GM19452 (cell line): ENCODE data around the gene AP3S2.
"Not testable (repeated sequence)": the region's sequence is repeated elsewhere in the genome, so short reads cannot be mapped to it uniquely, and the experiment has no call there.

Experiments used
- ATAC-seq: cut with Tn5 transposase; IDR thresholded peaks from one replicate; pipeline ENCODE4 v1.9.1; 2021; ENCODE audit not compliant: unreplicated experiment

Gene AP3S2

GRCh38 chr15:89803941-89804800 lies 89.6 kb downstream of the AP3S2 start:
- no peak for ATAC-seq

GRCh38 chr15:89802986-89803824 lies 90.6 kb downstream of the AP3S2 start:
- no peak for ATAC-seq

GRCh38 chr15:89802231-89802928 lies 91.4 kb downstream of the AP3S2 start:
- ATAC-seq: no peak

GRCh38 chr15:89801471-89802195 lies 92.2 kb downstream of the AP3S2 start:
- no peak for ATAC-seq

GRCh38 chr15:89799918-89800498 lies 93.8 kb downstream of the AP3S2 start:
- no peak for ATAC-seq

GRCh38 chr15:89799011-89799911 lies 94.5 kb downstream of the AP3S2 start:
- no peak for ATAC-seq

GRCh38 chr15:89797678-89798201 lies 96.1 kb downstream of the AP3S2 start:
- no peak for ATAC-seq

GRCh38 chr15:89795996-89796395 lies 97.8 kb downstream of the AP3S2 start:
- ATAC-seq: no peak

GRCh38 chr15:89794627-89795241 lies 99.1 kb downstream of the AP3S2 start:
- no peak for ATAC-seq

GRCh38 chr15:89792106-89792805 lies 101.5 kb downstream of the AP3S2 start:
- ATAC-seq: no peak

GRCh38 chr15:89790661-89791060 lies 103.1 kb downstream of the AP3S2 start:
- no peak for ATAC-seq

GRCh38 chr15:89790206-89790605 lies 103.6 kb downstream of the AP3S2 start:
- ATAC-seq: no peak

GRCh38 chr15:89788585-89788984 lies 105.2 kb downstream of the AP3S2 start:
- ATAC-seq: not testable (repeated sequence)

- ATAC-seq: no peak
These were observed 105.8 kb downstream of the AP3S2 start for GRCh38 chr15:89787944-89788343.

- no peak for ATAC-seq
These were observed 108.0 kb downstream of the AP3S2 start for GRCh38 chr15:89785774-89786140.

GRCh38 chr15:89785064-89785773 lies 108.6 kb downstream of the AP3S2 start:
- ATAC-seq: no peak

GRCh38 chr15:89784686-89784960 lies 109.2 kb downstream of the AP3S2 start:
- no peak for ATAC-seq
